ENCODE results near the gene GPHN. TPM values are rescaled to one million over a fixed set of nuclear protein-coding genes. Genes with fewer than 3 reads are reported as not detected.
A peak's percentile ranks its signal among the peaks of the same experiment; 100 is the strongest.

The GPHN gene
- total and polyA plus RNA-seq, 2 donors (not counting 3 experiments of a cell fraction or from before 2014, with no cell fraction given) = 5.1 to 23.2 TPM

DNA sequence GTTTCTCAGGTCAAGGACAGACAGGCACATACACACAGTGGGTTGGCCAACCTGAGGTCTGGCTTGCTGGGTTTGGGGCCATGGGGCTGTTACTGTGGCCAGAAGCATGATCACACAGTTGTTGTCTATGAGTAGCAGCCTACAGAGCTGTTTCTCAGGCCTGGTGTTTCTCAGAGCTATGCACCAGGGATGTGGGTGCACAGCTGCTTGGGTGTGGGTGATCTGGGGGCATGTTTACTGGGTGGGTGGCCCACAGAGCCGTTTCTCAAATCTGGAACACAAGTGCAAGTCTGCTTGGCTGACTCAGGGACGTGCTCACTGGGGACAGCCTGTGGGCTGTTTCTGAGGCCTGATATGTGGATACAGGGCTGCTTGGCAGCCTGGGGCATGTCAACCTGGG lies 710.2 kb downstream of the GPHN start:
- DNase-seq (ENCODE audit: low read depth, low spot score) = no peak
- Histone ChIP-seq H3K4me2 (ENCODE audit: insufficient read depth, low read length) (no peak overlapping the region), H3K4me3 (replicated peaks in 1 of 3; ENCODE audit: insufficient read depth in 1 of 3, low read depth in 1 of 3, low read length in 3 of 3) (no peak overlapping the region), H2AFZ (ENCODE audit: low read depth, low read length) (no peak overlapping the region), H4K20me1 (replicated peaks; ENCODE audit: control insufficient read depth, extremely low read depth, insufficient read depth, low read length) (no peaks in the 10 kb centered on the region), H3K9me1 (replicated peaks; ENCODE audit: control insufficient read depth, extremely low read depth, insufficient read depth, low read length) (no peaks in the 10 kb centered on the region), H3K9ac (replicated peaks; ENCODE audit: extremely low read depth, insufficient read depth, low read length) (no peak overlapping the region), H3K27me3 (ENCODE audit: control insufficient read depth in 2 of 2, insufficient read depth in 2 of 2, low read length in 2 of 2) (peaks cover 0 to 5% of the 10 kb centered on the region in 2 experiments), H3K9me3 (replicated peaks; ENCODE audit: control insufficient read depth, insufficient read depth, low read length) (no peaks in the 10 kb centered on the region), H3K79me2 (ENCODE audit: control insufficient read depth, insufficient read depth, low read length) (no peaks in the 10 kb centered on the region), H3K27ac (ENCODE audit: insufficient read depth, low read depth, low read length) (no peak overlapping the region), H3K36me3 (ENCODE audit: control insufficient read depth in 2 of 2, extremely low read depth in 1 of 2, insufficient read depth in 2 of 2, low read length in 2 of 2) (no peaks in the 10 kb centered on the region), H3K4me1 (ENCODE audit: control insufficient read depth, extremely low read depth, insufficient read depth, low read length) (no peaks in the 10 kb centered on the region)
- FAIRE-seq = no peak
- POLR2A ChIA-PET = no interaction called here
- TF ChIP-seq FOS (IDR thresholded peaks at IDR 0.05; ENCODE audit: borderline replicate concordance, insufficient read depth, low read length) (no peak), EZH2 (IDR thresholded peaks at IDR 0.05; ENCODE audit: borderline replicate concordance, low read depth, low read length, severe bottlenecking) (no peak)
- TF ChIP-seq, protein P1, sequence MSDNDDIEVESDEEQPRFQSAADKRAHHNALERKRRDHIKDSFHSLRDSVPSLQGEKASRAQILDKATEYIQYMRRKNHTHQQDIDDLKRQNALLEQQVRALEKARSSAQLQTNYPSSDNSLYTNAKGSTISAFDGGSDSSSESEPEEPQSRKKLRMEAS (IDR thresholded peaks at IDR 0.05; ENCODE audit: insufficient read depth, insufficient read length) = no peak
- dilution Hi-C loops (cut with MboI; ENCODE audit: extremely low pct_ligation_motif_present, low sequenced_read_pairs) (no loop called here), intact Hi-C loops (cut with micrococcal nuclease) (no loop called here)
- BruUV-seq (replicated peaks) = no TSS peak
- CTCF ChIA-PET = no interaction called here

DNA sequence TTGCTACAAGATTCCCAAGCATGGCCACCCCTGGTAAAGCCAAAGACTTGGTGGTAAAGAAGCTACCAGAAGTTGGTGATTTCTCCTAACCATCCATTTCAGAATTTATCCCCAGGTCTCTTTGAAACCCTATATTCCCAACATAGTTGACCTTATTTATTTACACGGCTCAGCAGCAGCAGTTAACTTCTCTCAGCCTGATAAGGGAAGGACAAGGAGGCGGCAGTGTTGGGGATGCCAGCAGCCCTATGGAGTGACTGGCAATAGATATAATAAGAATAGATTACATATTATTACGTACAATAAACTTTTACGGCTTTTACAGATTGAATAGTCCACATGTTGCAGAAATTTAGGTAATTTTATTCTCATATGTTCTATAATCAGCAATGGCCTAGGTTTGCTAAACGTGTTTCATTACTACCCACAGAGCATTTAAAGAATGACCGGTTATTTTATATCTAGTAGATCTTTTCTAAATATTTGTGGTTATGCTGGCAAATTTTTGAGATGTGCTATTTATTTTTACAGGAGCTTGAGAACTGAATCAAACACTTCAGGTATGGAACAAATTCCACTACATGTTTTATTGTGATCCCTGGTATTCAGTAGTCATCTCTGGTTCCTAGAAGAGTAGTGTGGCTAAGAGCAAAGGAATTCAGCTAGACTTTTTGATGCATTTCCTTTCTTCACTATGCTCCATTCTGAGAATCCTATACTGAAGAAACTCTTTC lies 713.5 kb downstream of the GPHN start:
- H3K9me3 ChIP-seq (replicated peaks; ENCODE audit: control insufficient read depth, insufficient read depth, low read length) = no peaks in the 10 kb centered on the region
- DNase-seq (ENCODE audit: low read depth, low spot score) = no peak
- H3K36me3 ChIP-seq (ENCODE audit: control insufficient read depth in 2 of 2, extremely low read depth in 1 of 2, insufficient read depth in 2 of 2, low read length in 2 of 2) = no peaks in the 10 kb centered on the region
- H3K9me1 ChIP-seq (replicated peaks; ENCODE audit: control insufficient read depth, extremely low read depth, insufficient read depth, low read length) = no peaks in the 10 kb centered on the region
- no peaks in the 10 kb centered on the region for H3K79me2 ChIP-seq (ENCODE audit: control insufficient read depth, insufficient read depth, low read length)
- H3K27me3 ChIP-seq (ENCODE audit: control insufficient read depth in 2 of 2, insufficient read depth in 2 of 2, low read length in 2 of 2) = peaks cover 0 to 3% of the 10 kb centered on the region in 2 experiments
- FAIRE-seq = peak; percentile 47
- dilution Hi-C loops (cut with MboI; ENCODE audit: extremely low pct_ligation_motif_present, low sequenced_read_pairs) = no loop called here
- no peak overlapping the region for H3K9ac ChIP-seq (replicated peaks; ENCODE audit: extremely low read depth, insufficient read depth, low read length)
- no peak overlapping the region for H2AFZ ChIP-seq (ENCODE audit: low read depth, low read length)
- no peaks in the 10 kb centered on the region for H3K4me1 ChIP-seq (ENCODE audit: control insufficient read depth, extremely low read depth, insufficient read depth, low read length)
- no TSS peak for BruUV-seq (replicated peaks)
- ChIA-PET POLR2A (no interaction called here), CTCF (interaction anchor here (0.8 to 1.3 kb wide), 3 partner anchors 11 to 64 kb away, joined by 3 read pairs; no protein-coding TSS in a partner anchor)
- H3K4me2 ChIP-seq (ENCODE audit: insufficient read depth, low read length) = no peak overlapping the region
- H3K27ac ChIP-seq (ENCODE audit: insufficient read depth, low read depth, low read length) = no peak overlapping the region
- TF ChIP-seq EZH2 (IDR thresholded peaks at IDR 0.05; ENCODE audit: borderline replicate concordance, low read depth, low read length, severe bottlenecking) = no peak
- no peak for TF ChIP-seq JUN (IDR thresholded peaks at IDR 0.05; ENCODE audit: borderline replicate concordance, insufficient read depth, insufficient read length, low read depth)
- TF ChIP-seq, protein P1 (IDR thresholded peaks at IDR 0.05; ENCODE audit: insufficient read depth, insufficient read length) = no peak
- no peak for TF ChIP-seq FOS (IDR thresholded peaks at IDR 0.05; ENCODE audit: borderline replicate concordance, insufficient read depth, low read length)
- TF ChIP-seq GATA2 (IDR thresholded peaks at IDR 0.05; ENCODE audit: insufficient read depth, insufficient read length, low read depth, low read length) = no peak
- no peak for TF ChIP-seq MYC (IDR thresholded peaks at IDR 0.05; ENCODE audit: low read depth, low read length)
- TF ChIP-seq, protein P2, sequence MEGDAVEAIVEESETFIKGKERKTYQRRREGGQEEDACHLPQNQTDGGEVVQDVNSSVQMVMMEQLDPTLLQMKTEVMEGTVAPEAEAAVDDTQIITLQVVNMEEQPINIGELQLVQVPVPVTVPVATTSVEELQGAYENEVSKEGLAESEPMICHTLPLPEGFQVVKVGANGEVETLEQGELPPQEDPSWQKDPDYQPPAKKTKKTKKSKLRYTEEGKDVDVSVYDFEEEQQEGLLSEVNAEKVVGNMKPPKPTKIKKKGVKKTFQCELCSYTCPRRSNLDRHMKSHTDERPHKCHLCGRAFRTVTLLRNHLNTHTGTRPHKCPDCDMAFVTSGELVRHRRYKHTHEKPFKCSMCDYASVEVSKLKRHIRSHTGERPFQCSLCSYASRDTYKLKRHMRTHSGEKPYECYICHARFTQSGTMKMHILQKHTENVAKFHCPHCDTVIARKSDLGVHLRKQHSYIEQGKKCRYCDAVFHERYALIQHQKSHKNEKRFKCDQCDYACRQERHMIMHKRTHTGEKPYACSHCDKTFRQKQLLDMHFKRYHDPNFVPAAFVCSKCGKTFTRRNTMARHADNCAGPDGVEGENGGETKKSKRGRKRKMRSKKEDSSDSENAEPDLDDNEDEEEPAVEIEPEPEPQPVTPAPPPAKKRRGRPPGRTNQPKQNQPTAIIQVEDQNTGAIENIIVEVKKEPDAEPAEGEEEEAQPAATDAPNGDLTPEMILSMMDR (IDR thresholded peaks at IDR 0.05; ENCODE audit: extremely low read depth in 1 of 2, insufficient read depth in 1 of 2, low read depth in 1 of 2, low read length in 2 of 2) = no peak
- TF ChIP-seq POLR2A (IDR thresholded peaks at IDR 0.05; ENCODE audit: low read depth, low read length) = no peak
- no peak for TF ChIP-seq POLR2AphosphoS5 (IDR thresholded peaks at IDR 0.05; ENCODE audit: insufficient read depth, low read depth, low read length)
- no peaks in the 10 kb centered on the region for H4K20me1 ChIP-seq (replicated peaks; ENCODE audit: control insufficient read depth, extremely low read depth, insufficient read depth, low read length)
- H3K4me3 ChIP-seq (replicated peaks in 1 of 3; ENCODE audit: insufficient read depth in 1 of 3, low read depth in 1 of 3, low read length in 3 of 3) = no peak overlapping the region
- intact Hi-C loops (cut with micrococcal nuclease) = no loop called here
